Right lobe of liver (tissue), 4 donors: ENCODE measurements around the gene WDR73.

Source experiments
- CTCF ChIP-seq, 4 donors: fragments of 200-600 bp in 3 of 4; fragments of 450-650 bp in 1 of 4; IDR thresholded peaks; one replicate each; pipeline versions ENCODE4 v1.5.1 to v1.8.0; 2016 to 2022; ENCODE audit warnings: antibody characterized with exemption in 4 of 4, mild to moderate bottlenecking in 2 of 4
- POLR2A ChIP-seq: fragments of 450-650 bp; IDR thresholded peaks from one replicate; pipeline ENCODE4 v1.6.1; 2017; ENCODE audit warnings: antibody characterized with exemption, mild to moderate bottlenecking
- donor health status: DM: no; HTN: no; CAD: no.
- donor health status: DM: no; HTN: no; CAD: no.
- donor health status: DM: no; HTN: yes; CAD: no.

DNA sequence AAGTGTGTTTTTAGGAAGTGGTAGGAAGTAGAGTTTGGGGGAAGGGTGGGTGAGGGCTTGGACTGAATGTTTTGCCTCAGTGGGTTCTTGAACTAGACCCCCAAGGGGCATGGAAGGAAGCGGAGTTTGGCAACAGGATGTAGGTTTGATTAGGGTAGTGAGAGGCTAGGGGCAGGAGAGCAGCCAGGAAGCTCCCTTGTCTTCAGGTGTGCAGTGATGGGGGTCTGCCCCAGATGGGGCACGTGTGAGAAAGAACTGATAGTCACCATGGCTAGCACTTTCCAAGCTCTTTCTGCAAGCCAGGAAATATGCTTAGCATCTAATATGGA, 48.6 kb downstream of the WDR73 start:
- TF ChIP-seq POLR2A (no peak), CTCF (IDR thresholded peaks at IDR 0.05) (no peak)
